ENCODE results near the gene ANTXR2. TPM values are rescaled to one million over a fixed set of nuclear protein-coding genes. Genes with fewer than 3 reads are reported as not detected.

The ANTXR2 gene
- total and polyA plus RNA-seq, 2 donors (not counting 3 experiments of a cell fraction or from before 2014, with no cell fraction given), result 6.6 to 64.6 TPM

DNA sequence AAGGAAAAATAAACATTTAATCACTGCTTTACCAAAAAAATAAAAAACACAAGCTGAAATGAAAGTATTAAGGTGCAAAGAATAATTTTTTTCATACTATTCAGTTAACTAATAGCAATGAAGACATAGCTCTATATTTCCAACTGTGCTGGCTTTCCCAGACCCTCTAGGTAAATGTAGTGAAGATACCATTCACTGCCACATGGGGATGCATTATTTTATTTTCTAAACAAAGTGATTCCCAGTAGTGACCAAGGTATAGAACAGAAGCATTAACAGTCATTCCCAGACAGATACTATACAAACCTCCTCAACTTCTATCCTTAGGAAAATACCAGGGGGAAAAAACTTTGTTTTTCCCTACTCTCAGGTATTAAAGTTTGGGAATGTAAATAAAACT, 39.4 kb downstream of the ANTXR2 start:
- FAIRE-seq (no peak), DNase-seq (ENCODE audit: low read depth, low spot score) (no peak)
- H3K9me1 ChIP-seq (replicated peaks; ENCODE audit: control insufficient read depth, extremely low read depth, insufficient read depth, low read length), result no peaks in the 10 kb centered on the region
- H3K4me3 ChIP-seq (replicated peaks in 1 of 3; ENCODE audit: insufficient read depth in 1 of 3, low read depth in 1 of 3, low read length in 3 of 3), result no peak overlapping the region
- peaks cover 38% of the 10 kb centered on the region for H3K4me1 ChIP-seq (ENCODE audit: control insufficient read depth, extremely low read depth, insufficient read depth, low read length)
- ChIA-PET CTCF (interaction anchor here (1.4 to 2.7 kb wide), 2 partner anchors 12 to 16 kb away, joined by 4 to 10 read pairs; no protein-coding TSS in a partner anchor), POLR2A (no interaction called here)
- no peak overlapping the region for H3K9ac ChIP-seq (replicated peaks; ENCODE audit: extremely low read depth, insufficient read depth, low read length)
- H2AFZ ChIP-seq (ENCODE audit: low read depth, low read length), result no peak overlapping the region
- H3K9me3 ChIP-seq (replicated peaks; ENCODE audit: control insufficient read depth, insufficient read depth, low read length), result no peaks in the 10 kb centered on the region
- H3K4me2 ChIP-seq (ENCODE audit: insufficient read depth, low read length), result no peak overlapping the region
- peaks cover 2% of the 10 kb centered on the region for H3K79me2 ChIP-seq (ENCODE audit: control insufficient read depth, insufficient read depth, low read length)
- no TSS peak for BruUV-seq (replicated peaks)
- no peak overlapping the region for H3K27ac ChIP-seq (ENCODE audit: insufficient read depth, low read depth, low read length)
- peaks cover 0 to 2% of the 10 kb centered on the region in 2 experiments for H3K36me3 ChIP-seq (ENCODE audit: control insufficient read depth in 2 of 2, extremely low read depth in 1 of 2, insufficient read depth in 2 of 2, low read length in 2 of 2)
- TF ChIP-seq JUN (IDR thresholded peaks at IDR 0.05; ENCODE audit: borderline replicate concordance, insufficient read depth, insufficient read length, low read depth) (no peak), GATA2 (IDR thresholded peaks at IDR 0.05; ENCODE audit: insufficient read depth, insufficient read length, low read depth, low read length) (no peak), FOS (IDR thresholded peaks at IDR 0.05; ENCODE audit: borderline replicate concordance, insufficient read depth, low read length) (no peak), POLR2A (IDR thresholded peaks at IDR 0.05; ENCODE audit: low read depth, low read length) (no peak), EZH2 (IDR thresholded peaks at IDR 0.05; ENCODE audit: borderline replicate concordance, low read depth, low read length, severe bottlenecking) (no peak), POLR2AphosphoS5 (IDR thresholded peaks at IDR 0.05; ENCODE audit: insufficient read depth, low read depth, low read length) (no peak), MYC (IDR thresholded peaks at IDR 0.05; ENCODE audit: low read depth, low read length) (no peak)
- TF ChIP-seq, protein P1, sequence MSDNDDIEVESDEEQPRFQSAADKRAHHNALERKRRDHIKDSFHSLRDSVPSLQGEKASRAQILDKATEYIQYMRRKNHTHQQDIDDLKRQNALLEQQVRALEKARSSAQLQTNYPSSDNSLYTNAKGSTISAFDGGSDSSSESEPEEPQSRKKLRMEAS (IDR thresholded peaks at IDR 0.05; ENCODE audit: insufficient read depth, insufficient read length), result no peak
- TF ChIP-seq, protein P2, sequence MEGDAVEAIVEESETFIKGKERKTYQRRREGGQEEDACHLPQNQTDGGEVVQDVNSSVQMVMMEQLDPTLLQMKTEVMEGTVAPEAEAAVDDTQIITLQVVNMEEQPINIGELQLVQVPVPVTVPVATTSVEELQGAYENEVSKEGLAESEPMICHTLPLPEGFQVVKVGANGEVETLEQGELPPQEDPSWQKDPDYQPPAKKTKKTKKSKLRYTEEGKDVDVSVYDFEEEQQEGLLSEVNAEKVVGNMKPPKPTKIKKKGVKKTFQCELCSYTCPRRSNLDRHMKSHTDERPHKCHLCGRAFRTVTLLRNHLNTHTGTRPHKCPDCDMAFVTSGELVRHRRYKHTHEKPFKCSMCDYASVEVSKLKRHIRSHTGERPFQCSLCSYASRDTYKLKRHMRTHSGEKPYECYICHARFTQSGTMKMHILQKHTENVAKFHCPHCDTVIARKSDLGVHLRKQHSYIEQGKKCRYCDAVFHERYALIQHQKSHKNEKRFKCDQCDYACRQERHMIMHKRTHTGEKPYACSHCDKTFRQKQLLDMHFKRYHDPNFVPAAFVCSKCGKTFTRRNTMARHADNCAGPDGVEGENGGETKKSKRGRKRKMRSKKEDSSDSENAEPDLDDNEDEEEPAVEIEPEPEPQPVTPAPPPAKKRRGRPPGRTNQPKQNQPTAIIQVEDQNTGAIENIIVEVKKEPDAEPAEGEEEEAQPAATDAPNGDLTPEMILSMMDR (IDR thresholded peaks at IDR 0.05; ENCODE audit: extremely low read depth in 1 of 2, insufficient read depth in 1 of 2, low read depth in 1 of 2, low read length in 2 of 2), result no peak
- dilution Hi-C loops (cut with MboI; ENCODE audit: extremely low pct_ligation_motif_present, low sequenced_read_pairs) (no loop called here), intact Hi-C loops (cut with micrococcal nuclease) (loop anchor here (10.0 kb wide), 1 partner anchor 1079 kb away; no protein-coding TSS in a partner anchor)
- no peaks in the 10 kb centered on the region for H4K20me1 ChIP-seq (replicated peaks; ENCODE audit: control insufficient read depth, extremely low read depth, insufficient read depth, low read length)
- H3K27me3 ChIP-seq (ENCODE audit: control insufficient read depth in 2 of 2, insufficient read depth in 2 of 2, low read length in 2 of 2), result no peaks in the 10 kb centered on the region

Data from endothelial cell of umbilical vein (primary cell).